Subcutaneous adipose tissue (tissue), 4 donors: ENCODE data around the gene TMEM217. TPM values are rescaled to one million over a fixed set of nuclear protein-coding genes. Genes with fewer than 3 reads are reported as not detected.

ENCODE experiments used
- total RNA-seq, 4 donors: library from RNA; depleted of rRNA; stranded (reverse); fragments of >200 nt; gene quantifications; one replicate each; pipeline ENCODE4 v1.1.0, GENCODE V29; 2016
- TF ChIP-seq, protein P1 (sequence below): fragments of 450-650 bp; IDR thresholded peaks from one replicate; pipeline ENCODE4 v1.5.1; 2016; ENCODE audit warnings: low read depth, mild to moderate bottlenecking, control low read depth, antibody characterized with exemption, moderate library complexity

The TMEM217 gene
- total RNA-seq, 4 donors from 2014 or later: 0.34 to 0.44 TPM; not detected in 2

DNA sequence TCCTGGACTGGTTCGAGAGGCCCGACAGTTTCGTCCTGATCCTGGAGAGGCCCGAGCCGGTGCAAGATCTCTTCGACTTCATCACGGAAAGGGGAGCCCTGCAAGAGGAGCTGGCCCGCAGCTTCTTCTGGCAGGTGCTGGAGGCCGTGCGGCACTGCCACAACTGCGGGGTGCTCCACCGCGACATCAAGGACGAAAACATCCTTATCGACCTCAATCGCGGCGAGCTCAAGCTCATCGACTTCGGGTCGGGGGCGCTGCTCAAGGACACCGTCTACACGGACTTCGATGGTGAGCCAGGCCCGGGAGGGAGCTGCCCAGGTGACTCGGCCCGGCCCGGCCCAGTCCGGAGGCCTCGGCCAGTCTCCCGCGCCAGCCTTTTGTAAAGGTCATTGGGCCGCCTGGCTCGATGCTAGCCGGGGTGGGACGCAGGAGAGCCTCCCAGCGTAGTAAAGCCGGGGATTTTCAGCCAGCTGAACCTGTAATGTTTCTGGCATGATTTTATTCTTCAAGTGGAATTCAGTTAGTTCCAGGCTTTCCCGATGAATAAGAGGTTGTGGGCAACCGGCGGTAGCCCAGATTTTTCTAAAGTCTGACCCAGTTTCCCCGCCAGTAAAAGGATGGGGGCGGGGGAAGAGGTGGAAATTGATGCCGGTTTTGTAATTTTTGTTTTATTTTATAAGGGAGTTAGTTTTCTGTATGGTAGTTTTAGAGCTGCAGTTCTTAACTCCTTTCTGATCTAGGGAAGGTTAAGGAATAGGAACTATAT, 86.6 kb downstream of the TMEM217 start:
- TF ChIP-seq, protein P1, sequence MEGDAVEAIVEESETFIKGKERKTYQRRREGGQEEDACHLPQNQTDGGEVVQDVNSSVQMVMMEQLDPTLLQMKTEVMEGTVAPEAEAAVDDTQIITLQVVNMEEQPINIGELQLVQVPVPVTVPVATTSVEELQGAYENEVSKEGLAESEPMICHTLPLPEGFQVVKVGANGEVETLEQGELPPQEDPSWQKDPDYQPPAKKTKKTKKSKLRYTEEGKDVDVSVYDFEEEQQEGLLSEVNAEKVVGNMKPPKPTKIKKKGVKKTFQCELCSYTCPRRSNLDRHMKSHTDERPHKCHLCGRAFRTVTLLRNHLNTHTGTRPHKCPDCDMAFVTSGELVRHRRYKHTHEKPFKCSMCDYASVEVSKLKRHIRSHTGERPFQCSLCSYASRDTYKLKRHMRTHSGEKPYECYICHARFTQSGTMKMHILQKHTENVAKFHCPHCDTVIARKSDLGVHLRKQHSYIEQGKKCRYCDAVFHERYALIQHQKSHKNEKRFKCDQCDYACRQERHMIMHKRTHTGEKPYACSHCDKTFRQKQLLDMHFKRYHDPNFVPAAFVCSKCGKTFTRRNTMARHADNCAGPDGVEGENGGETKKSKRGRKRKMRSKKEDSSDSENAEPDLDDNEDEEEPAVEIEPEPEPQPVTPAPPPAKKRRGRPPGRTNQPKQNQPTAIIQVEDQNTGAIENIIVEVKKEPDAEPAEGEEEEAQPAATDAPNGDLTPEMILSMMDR: no peak

DNA sequence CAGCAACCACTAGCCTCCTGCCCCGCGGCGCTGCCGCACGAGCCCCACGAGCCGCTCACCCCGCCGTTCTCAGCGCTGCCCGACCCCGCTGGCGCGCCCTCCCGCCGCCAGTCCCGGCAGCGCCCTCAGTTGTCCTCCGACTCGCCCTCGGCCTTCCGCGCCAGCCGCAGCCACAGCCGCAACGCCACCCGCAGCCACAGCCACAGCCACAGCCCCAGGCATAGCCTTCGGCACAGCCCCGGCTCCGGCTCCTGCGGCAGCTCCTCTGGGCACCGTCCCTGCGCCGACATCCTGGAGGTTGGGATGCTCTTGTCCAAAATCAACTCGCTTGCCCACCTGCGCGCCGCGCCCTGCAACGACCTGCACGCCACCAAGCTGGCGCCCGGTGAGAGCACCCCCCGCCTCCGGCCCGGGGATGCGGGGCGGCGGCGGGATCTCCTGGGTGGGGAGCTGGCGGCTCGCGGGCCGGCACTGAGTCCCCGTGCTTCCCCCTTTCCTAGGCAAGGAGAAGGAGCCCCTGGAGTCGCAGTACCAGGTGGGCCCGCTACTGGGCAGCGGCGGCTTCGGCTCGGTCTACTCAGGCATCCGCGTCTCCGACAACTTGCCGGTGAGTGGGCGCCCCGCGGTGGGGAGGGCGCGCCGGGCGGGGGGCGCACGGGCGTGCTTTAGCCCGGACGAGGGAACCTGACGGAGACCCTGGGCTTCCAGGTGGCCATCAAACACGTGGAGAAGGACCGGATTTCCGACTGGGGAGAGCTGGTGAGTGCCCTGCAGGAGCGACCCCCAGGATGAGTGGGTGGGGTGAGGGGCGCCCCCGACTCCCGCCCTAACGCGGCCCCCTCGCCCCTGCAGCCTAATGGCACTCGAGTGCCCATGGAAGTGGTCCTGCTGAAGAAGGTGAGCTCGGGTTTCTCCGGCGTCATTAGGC, 87.4 kb downstream of the TMEM217 start:
- TF ChIP-seq, protein P1: no peak

DNA sequence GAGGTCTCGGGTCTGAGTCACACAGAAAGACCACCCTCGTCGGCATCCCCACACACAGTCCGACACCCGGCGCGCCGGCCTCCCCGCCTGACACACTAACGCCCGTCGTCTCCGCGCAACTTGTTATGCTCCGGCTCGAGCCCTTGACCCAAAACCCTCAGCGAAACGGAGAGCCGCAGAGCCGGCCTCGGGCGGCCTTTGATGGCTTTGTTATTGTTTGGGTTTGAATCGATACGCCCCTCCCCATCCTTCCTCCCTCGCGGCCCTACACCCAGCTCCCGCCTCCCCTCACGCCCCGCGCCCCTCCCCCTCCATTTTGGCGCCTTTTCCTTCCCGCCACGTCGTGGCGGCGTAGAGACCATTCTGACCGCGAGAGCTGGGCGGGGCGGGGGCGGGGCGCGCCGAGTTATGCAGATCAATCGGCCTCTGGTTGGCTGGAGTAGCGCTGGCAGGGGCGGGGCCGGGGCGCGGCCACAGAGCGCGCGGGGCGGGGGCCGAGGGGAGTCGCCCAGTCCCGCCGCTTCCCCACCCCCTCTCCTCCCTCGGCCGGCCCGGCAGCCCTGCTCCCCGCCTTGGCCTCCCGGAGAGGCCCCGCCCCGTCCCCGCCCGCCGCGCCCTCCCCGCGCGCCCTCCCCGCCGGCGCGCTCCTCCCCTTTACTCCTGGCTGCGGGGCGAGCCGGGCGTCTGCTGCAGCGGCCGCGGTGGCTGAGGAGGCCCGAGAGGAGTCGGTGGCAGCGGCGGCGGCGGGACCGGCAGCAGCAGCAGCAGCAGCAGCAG, 88.3 kb downstream of the TMEM217 start, which contains the start of gene PIM1:
Gene PIM1, plus strand, starts transcription at position 657 of the 777 bp plus-strand sequence. CDS start 424 bp downstream, outside the sequence.
- TF ChIP-seq, protein P1: no peak

DNA sequence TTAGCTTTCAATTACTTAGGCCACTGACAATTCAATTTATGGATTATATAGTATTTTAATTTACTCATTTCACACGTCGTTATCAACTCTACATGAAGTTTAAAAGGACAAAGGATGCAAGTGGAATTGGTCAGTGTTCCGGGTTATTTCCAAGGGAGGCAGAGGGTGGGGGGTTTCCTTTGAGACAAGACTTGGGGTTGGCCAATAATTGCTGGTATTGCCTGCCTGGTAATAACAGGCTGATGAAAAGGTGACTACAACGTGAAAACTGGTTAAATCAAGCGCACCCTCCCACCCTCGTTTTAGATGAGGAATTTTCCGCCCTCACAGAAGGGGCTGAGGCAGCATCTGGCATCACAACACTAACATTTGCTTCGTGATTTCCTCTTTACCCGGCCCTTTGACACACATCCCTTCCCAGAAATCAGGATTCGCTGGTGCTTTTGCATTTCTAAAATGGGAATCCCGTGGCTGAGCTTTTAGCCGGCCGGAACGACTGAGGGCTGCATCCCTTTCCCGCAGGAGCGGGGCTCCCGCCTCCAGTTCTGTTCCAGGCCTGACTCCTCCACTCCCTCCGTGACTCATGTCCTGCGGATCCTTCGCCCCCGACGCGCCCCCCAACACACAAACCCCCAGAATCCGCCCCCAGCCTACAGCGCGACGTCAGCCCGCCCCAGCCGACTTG, 89.0 kb downstream of the TMEM217 start:
- TF ChIP-seq, protein P1: no peak

DNA sequence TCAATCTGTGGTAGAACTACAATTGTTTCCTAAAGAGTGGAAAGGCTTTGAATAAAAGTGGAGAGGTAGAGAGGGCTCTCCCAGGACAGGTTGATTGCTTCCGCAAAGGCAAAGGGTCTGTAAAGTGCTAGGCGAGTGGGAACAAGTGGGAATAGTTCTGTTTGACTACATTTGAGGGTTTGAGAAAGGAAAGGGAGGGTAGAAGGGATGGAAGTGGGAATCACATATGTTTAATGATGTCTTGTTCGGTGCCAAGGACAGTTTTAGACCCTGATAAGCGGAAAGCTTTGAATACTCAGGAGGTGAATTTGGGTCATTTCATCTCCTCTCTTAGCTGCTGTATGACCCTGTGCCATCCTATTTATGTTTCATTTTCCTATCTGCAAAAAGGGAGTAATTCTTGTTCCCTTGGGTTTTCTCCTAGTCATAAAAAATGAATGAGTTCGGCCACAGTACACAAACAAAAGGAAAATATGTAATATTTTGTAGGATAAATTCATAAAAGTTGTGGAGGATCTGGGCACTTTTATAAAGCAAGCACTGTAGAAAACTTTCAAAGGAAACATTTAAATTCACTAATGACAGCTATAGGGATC, 89.7 kb downstream of the TMEM217 start:
- TF ChIP-seq, protein P1: no peak

DNA sequence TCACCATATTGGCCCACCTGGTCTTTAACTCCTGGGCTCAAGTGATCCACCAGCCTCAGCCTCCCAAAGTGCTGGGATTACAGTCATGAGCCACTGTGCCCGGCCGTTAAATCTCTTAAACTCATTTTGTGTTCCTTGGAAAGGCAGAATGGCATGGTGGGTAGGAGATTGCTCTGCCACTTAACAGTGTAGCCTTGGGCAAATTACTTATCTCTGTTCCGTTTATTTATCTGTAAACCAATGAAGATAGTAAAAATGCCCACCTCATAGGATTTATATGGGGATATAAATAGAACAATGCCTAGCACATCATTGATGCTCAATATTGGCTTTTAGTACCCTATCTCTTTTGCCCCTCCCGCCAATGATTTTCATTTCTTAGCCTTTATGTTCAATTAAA, 95.2 kb downstream of the TMEM217 start:
- TF ChIP-seq, protein P1: no peak
